ENCODE results near the gene HDDC2. TPM values are rescaled to one million over a fixed set of nuclear protein-coding genes. Genes with fewer than 3 reads are reported as not detected.

The HDDC2 gene, protein sequence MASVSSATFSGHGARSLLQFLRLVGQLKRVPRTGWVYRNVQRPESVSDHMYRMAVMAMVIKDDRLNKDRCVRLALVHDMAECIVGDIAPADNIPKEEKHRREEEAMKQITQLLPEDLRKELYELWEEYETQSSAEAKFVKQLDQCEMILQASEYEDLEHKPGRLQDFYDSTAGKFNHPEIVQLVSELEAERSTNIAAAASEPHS
- total RNA-seq: 10 to 100 TPM; 42.6 to 76.6 (median 62.3) TPM

DNA sequence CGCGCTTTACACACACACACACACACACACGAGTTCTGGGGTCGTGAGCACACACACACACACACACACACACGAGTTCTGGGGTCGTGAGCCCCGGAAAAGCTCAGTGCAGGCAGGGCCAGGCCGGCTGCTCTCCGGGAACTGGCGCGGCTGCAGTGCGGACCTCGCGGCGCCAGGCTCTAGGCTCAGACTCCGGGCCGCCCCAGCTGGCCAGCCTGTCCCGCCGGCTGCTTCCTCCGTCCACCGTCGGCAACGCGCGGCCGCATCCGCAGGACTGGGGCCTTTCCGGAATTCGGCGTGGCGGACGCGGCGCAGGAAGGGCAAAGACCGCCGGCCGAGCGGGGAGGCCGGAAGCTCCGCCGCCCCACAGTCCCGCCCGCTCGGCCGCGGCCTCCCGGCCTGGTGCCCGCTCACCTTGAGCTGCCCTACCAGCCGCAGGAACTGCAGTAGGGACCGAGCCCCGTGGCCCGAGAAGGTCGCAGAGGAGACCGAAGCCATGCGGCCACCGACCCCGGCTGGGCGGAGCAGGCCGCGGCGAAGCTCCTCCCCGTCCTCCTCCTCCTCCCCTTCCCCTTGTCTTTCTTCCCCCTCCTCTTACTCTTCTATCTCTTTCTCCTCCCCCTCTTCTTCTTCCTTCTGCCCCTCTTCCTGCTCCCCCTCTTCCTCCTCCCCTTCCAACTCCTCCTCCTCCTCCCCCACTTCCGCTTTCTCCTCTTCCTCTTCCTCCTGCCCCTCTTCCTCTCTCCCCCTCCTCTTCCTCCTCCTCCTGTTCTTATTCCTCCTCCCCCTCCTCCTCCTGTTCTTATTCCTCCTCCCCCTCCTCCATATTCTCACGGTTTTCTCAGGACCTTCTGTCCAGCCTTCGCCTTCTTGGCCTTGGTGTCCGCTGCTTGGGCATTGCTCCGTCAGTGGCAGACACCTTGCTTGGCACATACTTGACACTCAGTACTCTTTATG, at the start of gene HDDC2:
TSS of gene HDDC2 (minus strand) at position 533 of the 957 bp plus-strand sequence. CDS start at position 498, 35 bp downstream.
- peak in 1 of 2 donors; percentile 35 for DNase-seq (ENCODE audit: low spot score in 2 of 2)
- Histone ChIP-seq H3K4me1 (peaks cover 0 to 37% (median 8%) of the 10 kb centered on the region in 4 donors), H3K36me3 (peaks cover 0 to 30% (median 0%) of the 10 kb centered on the region in 3 donors), H3K27ac (peak within 1 kb of the TSS; percentile 69 to 89 (median 82)), H3K27me3 (no peaks in the 10 kb centered on the region), H3K9me3 (peaks cover 0 to 5% (median 0%) of the 10 kb centered on the region in 4 donors), H3K4me3 (peak within 1 kb of the TSS; percentile 53 to 82 (median 68))
- 8 to 12% methylated on average over 22 to 37 of the region's 67 CpGs for WGBS, 2 donors
- TF ChIP-seq POLR2A (IDR thresholded peaks at IDR 0.05) (peak in 1 of 2 donors; percentile 25), EP300 (IDR thresholded peaks at IDR 0.05) (peak in 1 of 2 donors; percentile 37)
- TF ChIP-seq, protein P1, sequence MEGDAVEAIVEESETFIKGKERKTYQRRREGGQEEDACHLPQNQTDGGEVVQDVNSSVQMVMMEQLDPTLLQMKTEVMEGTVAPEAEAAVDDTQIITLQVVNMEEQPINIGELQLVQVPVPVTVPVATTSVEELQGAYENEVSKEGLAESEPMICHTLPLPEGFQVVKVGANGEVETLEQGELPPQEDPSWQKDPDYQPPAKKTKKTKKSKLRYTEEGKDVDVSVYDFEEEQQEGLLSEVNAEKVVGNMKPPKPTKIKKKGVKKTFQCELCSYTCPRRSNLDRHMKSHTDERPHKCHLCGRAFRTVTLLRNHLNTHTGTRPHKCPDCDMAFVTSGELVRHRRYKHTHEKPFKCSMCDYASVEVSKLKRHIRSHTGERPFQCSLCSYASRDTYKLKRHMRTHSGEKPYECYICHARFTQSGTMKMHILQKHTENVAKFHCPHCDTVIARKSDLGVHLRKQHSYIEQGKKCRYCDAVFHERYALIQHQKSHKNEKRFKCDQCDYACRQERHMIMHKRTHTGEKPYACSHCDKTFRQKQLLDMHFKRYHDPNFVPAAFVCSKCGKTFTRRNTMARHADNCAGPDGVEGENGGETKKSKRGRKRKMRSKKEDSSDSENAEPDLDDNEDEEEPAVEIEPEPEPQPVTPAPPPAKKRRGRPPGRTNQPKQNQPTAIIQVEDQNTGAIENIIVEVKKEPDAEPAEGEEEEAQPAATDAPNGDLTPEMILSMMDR (IDR thresholded peaks at IDR 0.05): peak in 1 of 5 experiments; percentile 16

DNA sequence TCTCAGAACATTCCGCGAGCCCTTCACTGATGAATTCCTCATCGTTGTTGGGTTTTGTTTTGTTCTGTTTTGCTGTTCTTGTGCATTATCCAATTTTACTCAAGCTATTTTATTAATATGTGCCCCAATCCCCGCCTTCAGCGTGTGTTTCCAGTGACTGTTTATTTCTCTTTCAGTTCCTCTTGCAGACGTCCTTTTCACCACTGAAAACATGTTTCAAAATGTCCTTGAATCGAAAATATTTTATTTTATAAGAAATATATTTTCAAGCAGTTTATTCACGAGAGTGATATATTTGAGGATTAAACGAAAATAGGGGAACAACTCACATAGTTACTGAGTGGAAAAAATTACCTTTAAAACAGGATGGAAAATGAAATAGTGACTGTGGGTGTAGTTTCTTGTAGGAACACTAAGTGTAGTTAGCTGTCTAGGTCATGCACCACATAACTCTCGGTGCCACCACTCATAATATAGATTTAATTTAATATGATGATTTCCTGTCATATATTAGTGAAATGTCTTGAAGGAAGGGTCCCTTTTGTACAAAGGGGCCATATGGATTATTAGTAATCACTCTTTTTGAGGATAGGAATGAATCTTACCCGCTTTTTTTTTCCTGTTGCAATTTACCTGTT, 45.3 kb upstream of the HDDC2 start:
- Histone ChIP-seq H3K27ac (peak overlapping the region in 1 of 4 donors; percentile 67), H3K4me3 (peak overlapping the region in 1 of 4 donors; percentile 13), H3K9me3 (no peaks in the 10 kb centered on the region), H3K4me1 (peaks cover 0 to 10% (median 0%) of the 10 kb centered on the region in 4 donors), H3K36me3 (no peaks in the 10 kb centered on the region), H3K27me3 (no peaks in the 10 kb centered on the region)
- WGBS, 2 donors: 59 to 65% methylated on average over 11 of the region's 11 CpGs
- TF ChIP-seq POLR2A (IDR thresholded peaks at IDR 0.05) (no peak), EP300 (IDR thresholded peaks at IDR 0.05) (no peak)
- TF ChIP-seq, protein P1 (IDR thresholded peaks at IDR 0.05): no peak
- no peak for DNase-seq (ENCODE audit: low spot score in 2 of 2)

DNA sequence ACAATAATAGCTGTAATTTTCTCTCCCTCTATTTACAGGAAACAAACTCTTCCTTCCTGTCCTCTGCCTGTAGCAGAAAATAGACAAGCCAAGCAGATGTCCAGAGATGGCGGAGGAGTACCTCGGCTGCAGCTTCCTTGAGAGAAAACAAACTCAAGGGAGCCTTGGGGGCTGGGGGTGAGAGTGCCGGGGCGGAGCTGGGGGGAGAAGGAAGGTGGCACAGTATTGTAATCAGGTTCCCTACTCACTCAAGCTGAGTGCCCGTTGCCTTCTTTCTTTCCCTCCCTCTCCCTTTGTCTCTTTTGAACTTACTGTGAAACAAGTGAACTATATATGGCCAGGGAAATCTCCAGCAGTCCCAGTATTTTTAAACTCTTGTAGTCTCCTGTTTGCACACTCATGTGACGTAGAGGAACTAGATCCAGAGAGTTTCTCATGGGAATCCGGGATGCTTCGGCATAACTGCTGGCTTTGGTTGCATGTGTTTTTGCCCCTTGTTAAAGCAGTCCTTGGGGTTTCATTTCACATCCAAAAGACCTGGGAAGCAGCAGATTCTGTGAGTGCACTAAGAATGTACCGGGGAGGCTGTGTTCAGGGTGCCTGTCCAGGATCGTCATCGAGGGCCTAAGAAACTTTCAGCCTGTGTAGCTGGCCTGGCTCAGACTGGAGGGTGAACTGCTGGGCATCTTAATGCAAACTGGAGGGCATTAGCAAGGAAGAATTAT, 44.6 kb upstream of the HDDC2 start:
- no peaks in the 10 kb centered on the region for H3K36me3 ChIP-seq
- no peak for DNase-seq (ENCODE audit: low spot score in 2 of 2)
- 44 to 46% methylated on average over 11 of the region's 11 CpGs for WGBS, 2 donors
- TF ChIP-seq POLR2A (IDR thresholded peaks at IDR 0.05) (no peak), EP300 (IDR thresholded peaks at IDR 0.05) (no peak)
- TF ChIP-seq, protein P1 (IDR thresholded peaks at IDR 0.05): no peak
- no peaks in the 10 kb centered on the region for H3K9me3 ChIP-seq
- H3K4me3 ChIP-seq: peak overlapping the region in 3 of 4 donors; percentile 6 to 24 (median 13)
- peak overlapping the region in 2 of 4 donors; percentile 29 to 67 for H3K27ac ChIP-seq
- no peaks in the 10 kb centered on the region for H3K27me3 ChIP-seq
- peaks cover 0 to 10% (median 0%) of the 10 kb centered on the region in 4 donors for H3K4me1 ChIP-seq

- Histone ChIP-seq H3K27me3 (no peaks in the 10 kb centered on the region), H3K9me3 (no peaks in the 10 kb centered on the region), H3K27ac (no peak overlapping the region), H3K4me3 (no peak overlapping the region), H3K4me1 (peaks cover 0 to 9% (median 0%) of the 10 kb centered on the region in 4 donors), H3K36me3 (no peaks in the 10 kb centered on the region)
- no peak for DNase-seq (ENCODE audit: low spot score in 2 of 2)
- TF ChIP-seq EP300 (IDR thresholded peaks at IDR 0.05) (no peak), POLR2A (IDR thresholded peaks at IDR 0.05) (no peak)
- TF ChIP-seq, protein P1 (IDR thresholded peaks at IDR 0.05): no peak
- WGBS, 2 donors: 76 to 79% methylated on average over 2 of the region's 2 CpGs
Observed at GRCh38 chr6:125341460-125341859, 39.7 kb upstream of the HDDC2 start.
